CD4-positive, alpha-beta T cell treated with Interferon alpha-2 for 1 hour (primary cell): ENCODE measurements around the gene POGZ.
A peak's percentile ranks its signal among the peaks of the same experiment; 100 is the strongest.
"Not testable (repeated sequence)": the region's sequence is repeated elsewhere in the genome, so short reads cannot be mapped to it uniquely, and the experiment has no call there.

ENCODE experiments used
- DNase-seq, 2 donors: peaks; one replicate each; pipeline ENCODE4 v3.0.0-alpha.2; 2020 to 2022

Gene POGZ

GRCh38 chr1:151411884-151412283 is 47.4 kb downstream of the POGZ start:
- no peak for DNase-seq

GRCh38 chr1:151408891-151409290 is 50.4 kb downstream of the POGZ start:
- no peak for DNase-seq

GRCh38 chr1:151407304-151407703 is 52.0 kb downstream of the POGZ start:
- DNase-seq = no peak

- DNase-seq = no peak
These were observed 53.1 kb downstream of the POGZ start for GRCh38 chr1:151406176-151406575.

- DNase-seq = no peak
These were observed 53.9 kb downstream of the POGZ start for GRCh38 chr1:151405187-151405951.

- DNase-seq = no peak
These were observed 55.7 kb downstream of the POGZ start for GRCh38 chr1:151403612-151404011.

- DNase-seq = no peak
These were observed 56.5 kb downstream of the POGZ start for GRCh38 chr1:151402764-151403163.

- no peak for DNase-seq
These were observed 57.4 kb downstream of the POGZ start for GRCh38 chr1:151401860-151402259.

- DNase-seq = no peak
These were observed 58.0 kb downstream of the POGZ start for GRCh38 chr1:151401125-151401788.

- DNase-seq = peak; percentile 88 to 91
These were observed 59.7 kb downstream of the POGZ start, which contains the start of gene PSMB4 for GRCh38 chr1:151399324-151400171. TSS of gene PSMB4 (plus strand) at chr1:151399573. CDS start at chr1:151399588, 15 bp downstream.

GRCh38 chr1:151396265-151396664 is 63.0 kb downstream of the POGZ start:
- DNase-seq = not testable (repeated sequence)

- no peak for DNase-seq
These were observed 65.7 kb downstream of the POGZ start for GRCh38 chr1:151393583-151393982.

GRCh38 chr1:151391079-151391563 is 68.2 kb downstream of the POGZ start:
- DNase-seq = no peak

GRCh38 chr1:151390221-151391078 is 68.8 kb downstream of the POGZ start:
- DNase-seq = not testable (repeated sequence)

- no peak for DNase-seq
These were observed 73.3 kb downstream of the POGZ start for GRCh38 chr1:151386002-151386401.

- DNase-seq = no peak
These were observed 74.7 kb downstream of the POGZ start for GRCh38 chr1:151384584-151384983.

- DNase-seq = no peak
These were observed 82.0 kb downstream of the POGZ start for GRCh38 chr1:151377150-151377884.

GRCh38 chr1:151373196-151373595 is 86.1 kb downstream of the POGZ start:
- no peak for DNase-seq

GRCh38 chr1:151372058-151372934 is 87.0 kb downstream of the POGZ start, which contains the start of gene SELENBP1:
TSS of gene SELENBP1 (minus strand) at chr1:151372705. CDS start at chr1:151372641, 64 bp downstream.
- no peak for DNase-seq

- DNase-seq = no peak
These were observed 87.8 kb downstream of the POGZ start for GRCh38 chr1:151371370-151372057.
